TTC549 (cell line): ENCODE data around the gene UTS2R.
"Not testable (repeated sequence)": the region's sequence is repeated elsewhere in the genome, so short reads cannot be mapped to it uniquely, and the experiment has no call there.

Source experiments
- FAIRE-seq: peaks from 2 replicates; lab custom pipeline; 2012; peaks lifted over from hg19 to GRCh38; lab: Jason Lieb, UNC

UTS2R gene

GRCh38 chr17:82334204-82334621 is 37.4 kb upstream of the UTS2R start:
- no peak for FAIRE-seq

- no peak for FAIRE-seq
Measured at GRCh38 chr17:82334622-82335394, 36.8 kb upstream of the UTS2R start.

- no peak for FAIRE-seq
Measured at GRCh38 chr17:82338858-82339633, 32.5 kb upstream of the UTS2R start.

- FAIRE-seq = no peak
Measured at GRCh38 chr17:82339634-82340580, 31.7 kb upstream of the UTS2R start.

GRCh38 chr17:82342361-82343079 is 29.0 kb upstream of the UTS2R start:
- FAIRE-seq = no peak

GRCh38 chr17:82343560-82343959 is 28.0 kb upstream of the UTS2R start:
- no peak for FAIRE-seq

GRCh38 chr17:82344175-82344907 is 27.2 kb upstream of the UTS2R start:
- no peak for FAIRE-seq

GRCh38 chr17:82345151-82345976 is 26.2 kb upstream of the UTS2R start:
- FAIRE-seq = no peak

GRCh38 chr17:82346342-82347300 is 24.9 kb upstream of the UTS2R start:
- no peak for FAIRE-seq

GRCh38 chr17:82347994-82348393 is 23.6 kb upstream of the UTS2R start:
- not testable (repeated sequence) for FAIRE-seq

GRCh38 chr17:82348434-82348833 is 23.1 kb upstream of the UTS2R start:
- FAIRE-seq = no peak

- FAIRE-seq = no peak
Measured at GRCh38 chr17:82348866-82349265, 22.7 kb upstream of the UTS2R start.

GRCh38 chr17:82349287-82349701 is 22.3 kb upstream of the UTS2R start:
- FAIRE-seq = no peak

- FAIRE-seq = no peak
Measured at GRCh38 chr17:82350182-82351030, 21.2 kb upstream of the UTS2R start.

GRCh38 chr17:82351254-82351712 is 20.3 kb upstream of the UTS2R start:
- no peak for FAIRE-seq

- no peak for FAIRE-seq
Measured at GRCh38 chr17:82351713-82352488, 19.7 kb upstream of the UTS2R start.

- FAIRE-seq = no peak
Measured at GRCh38 chr17:82353484-82353883, 18.1 kb upstream of the UTS2R start.
